GM23338 (cell line): ENCODE measurements around the gene SENP8. TPM values are rescaled to one million over a fixed set of nuclear protein-coding genes. Genes with fewer than 3 reads are reported as not detected.

Source experiments
- ATAC-seq: fragments of 200-7000 bp; cut with Tn5 transposase; 3 replicates; pipeline ENCODE4 v1.9.1; 2020
- DNase-seq: peaks from one replicate; pipeline ENCODE4 v3.0.0-alpha.2; 2015; ENCODE audit warnings: low spot score
- H2AFZ ChIP-seq: fragments of 200-600 bp; sonication (generic); 2 replicates; pipeline ENCODE4 v1.8.0; 2016; ENCODE audit warnings: antibody characterized with exemption, mild to moderate bottlenecking, moderate library complexity
- H3F3A ChIP-seq: fragments of 200-600 bp; sonication (generic); replicated peaks from 2 replicates; pipeline ENCODE4 v1.8.0; 2017; ENCODE audit warnings: antibody characterized with exemption, mixed run types, low read depth
- H3K27ac ChIP-seq: fragments of 200-600 bp; sonication (generic); 2 replicates; pipeline ENCODE4 v1.6.1; 2016; ENCODE audit warnings: low read depth
- H3K27me3 ChIP-seq: fragments of 200-600 bp; sonication (generic); 2 replicates; pipeline ENCODE4 v1.8.0; 2016; ENCODE audit warnings: mild to moderate bottlenecking, mixed run types, moderate library complexity; ENCODE audit not compliant: insufficient read depth
- H3K36me3 ChIP-seq: fragments of 200-600 bp; sonication (generic); 2 replicates; pipeline ENCODE4 v1.8.0; 2016; ENCODE audit warnings: mild to moderate bottlenecking; ENCODE audit not compliant: insufficient read depth
- H3K4me1 ChIP-seq: fragments of 200-600 bp; sonication (generic); 2 replicates; pipeline ENCODE4 v1.8.0; 2016; ENCODE audit warnings: mild to moderate bottlenecking, moderate library complexity; ENCODE audit not compliant: insufficient read depth
- H3K4me2 ChIP-seq: fragments of 200-600 bp; sonication (generic); 2 replicates; pipeline ENCODE4 v1.7.1; 2017; ENCODE audit warnings: mixed run types
- H3K4me3 ChIP-seq: fragments of 200-600 bp; sonication (generic); 2 replicates; pipeline ENCODE4 v1.6.1; 2016; ENCODE audit warnings: mixed run types
- H3K79me2 ChIP-seq: fragments of 200-600 bp; sonication (generic); replicated peaks from 2 replicates; pipeline ENCODE4 v1.8.0; 2017; ENCODE audit warnings: mild to moderate bottlenecking; ENCODE audit not compliant: insufficient read depth
- H3K9me2 ChIP-seq: fragments of 200-600 bp; sonication (generic); 2 replicates; pipeline ENCODE4 v1.8.0; 2017; ENCODE audit not compliant: insufficient read depth
- H4K20me1 ChIP-seq: fragments of 200-600 bp; sonication (generic); replicated peaks from 2 replicates; pipeline ENCODE4 v1.8.0; 2017; ENCODE audit warnings: mild to moderate bottlenecking; ENCODE audit not compliant: insufficient read depth
- H3K27ac Mint-ChIP-seq: 2 replicates; pipeline ENCODE4 v1.8.0; 2020; ENCODE audit warnings: inconsistent platforms, mild to moderate bottlenecking, moderate library complexity, mixed read lengths
- H3K27me3 Mint-ChIP-seq: 3 replicates; pipeline ENCODE4 v1.8.0; 2022; ENCODE audit warnings: low read depth, mild to moderate bottlenecking, moderate library complexity, mixed read lengths, inconsistent platforms; ENCODE audit not compliant: insufficient read depth, poor library complexity
- H3K36me3 Mint-ChIP-seq: 3 replicates; pipeline ENCODE4 v1.8.0; 2021; ENCODE audit warnings: low read depth, mild to moderate bottlenecking, inconsistent platforms, moderate library complexity, mixed read lengths
- H3K4me1 Mint-ChIP-seq: 3 replicates; pipeline ENCODE4 v1.8.0; 2020; ENCODE audit warnings: mild to moderate bottlenecking, inconsistent platforms, mixed read lengths
- H3K4me3 Mint-ChIP-seq: 3 replicates; pipeline ENCODE4 v1.8.0; 2021; ENCODE audit warnings: moderate library complexity, mild to moderate bottlenecking, inconsistent platforms, mixed read lengths
- H3K9me3 Mint-ChIP-seq: 3 replicates; pipeline ENCODE4 v1.8.0; 2020; ENCODE audit warnings: moderate library complexity, mild to moderate bottlenecking, inconsistent platforms, mixed read lengths
- CREB1 ChIP-seq: fragments of 250-450 bp; sonication (Bioruptor Pico); IDR thresholded peaks from 2 replicates; pipeline ENCODE4 v1.5.0; 2020; ENCODE audit warnings: low read depth, mild to moderate bottlenecking, moderate library complexity
- EZH2 ChIP-seq: fragments of 200-600 bp; sonication (generic); IDR thresholded peaks from one replicate; pipeline ENCODE4 v1.8.0; 2017; ENCODE audit warnings: antibody characterized with exemption, mild to moderate bottlenecking, low read depth; ENCODE audit not compliant: unreplicated experiment
- EZH2phosphoT487 ChIP-seq: fragments of 200-600 bp; sonication (generic); IDR thresholded peaks from one replicate; pipeline ENCODE4 v1.8.1; 2018; ENCODE audit warnings: antibody characterized with exemption; ENCODE audit not compliant: unreplicated experiment
- JUNB ChIP-seq: IDR thresholded peaks from one replicate; pipeline ENCODE4 v1.6.1; 2016; ENCODE audit warnings: antibody characterized with exemption; ENCODE audit not compliant: unreplicated experiment
- NANOG ChIP-seq: IDR thresholded peaks from 2 replicates; pipeline ENCODE4 v1.6.1; 2016; ENCODE audit warnings: antibody characterized with exemption, borderline replicate concordance
- POLR2AphosphoS5 ChIP-seq: IDR thresholded peaks from 2 replicates; pipeline ENCODE4 v1.6.1; 2016; ENCODE audit warnings: antibody characterized with exemption, low read depth
- STAT1 ChIP-seq: IDR thresholded peaks from one replicate; pipeline ENCODE4 v1.6.1; 2016; ENCODE audit warnings: antibody characterized with exemption; ENCODE audit not compliant: unreplicated experiment
- ZNF114 ChIP-seq: fragments of 250-450 bp; sonication (Bioruptor Pico); IDR thresholded peaks from 2 replicates; pipeline ENCODE4 v1.5.0; 2020; ENCODE audit warnings: mild to moderate bottlenecking, moderate library complexity
- ZNF331 ChIP-seq: fragments of 250-450 bp; sonication (Bioruptor Pico); IDR thresholded peaks from 2 replicates; pipeline ENCODE4 v1.5.0; 2020; ENCODE audit warnings: low read depth, mild to moderate bottlenecking, moderate library complexity
- polyA plus RNA-seq: library from polyadenylated mRNA; unstranded; fragments of >200 nt; fragmentation: Nextera tagmentation; extraction: Ambion mirVana; gene quantifications from 2 replicates; pipeline ENCODE4 v1.2.1, GENCODE V29; 2016
- total RNA-seq: library from RNA; depleted of rRNA; stranded (reverse); fragments of >200 nt; shearing (Covaris generic); gene quantifications from 2 replicates; pipeline ENCODE4 v1.2.3, GENCODE V29; 2014
- TF ChIP-seq, protein P1 (sequence below), 2 experiments: fragments of 200-600 bp in 1 of 2; sonication (generic) in 1 of 2; conservative IDR thresholded peaks; 2 replicates each; pipeline versions ENCODE4 v1.5.1 to v1.6.1; 2016 to 2017; ENCODE audit warnings: antibody characterized with exemption in 2 of 2, low read depth in 2 of 2, mild to moderate bottlenecking in 2 of 2, moderate library complexity in 1 of 2
- TF ChIP-seq, protein P2 (sequence below): IDR thresholded peaks from one replicate; pipeline ENCODE4 v1.6.1; 2018; ENCODE audit warnings: antibody characterized with exemption; ENCODE audit not compliant: unreplicated experiment
- TF ChIP-seq, protein P3 (sequence below): fragments of 250-450 bp; sonication (Bioruptor Pico); IDR thresholded peaks from 2 replicates; pipeline ENCODE4 v1.5.0; 2020; ENCODE audit warnings: mild to moderate bottlenecking, moderate library complexity
- TF ChIP-seq, protein P4 (sequence below): IDR thresholded peaks from 2 replicates; pipeline ENCODE4 v1.6.1; 2016; ENCODE audit warnings: antibody characterized with exemption

SENP8 gene
- total and polyA plus RNA-seq, 2 experiments from 2014 or later, result 3.1 to 7.7 TPM

DNA sequence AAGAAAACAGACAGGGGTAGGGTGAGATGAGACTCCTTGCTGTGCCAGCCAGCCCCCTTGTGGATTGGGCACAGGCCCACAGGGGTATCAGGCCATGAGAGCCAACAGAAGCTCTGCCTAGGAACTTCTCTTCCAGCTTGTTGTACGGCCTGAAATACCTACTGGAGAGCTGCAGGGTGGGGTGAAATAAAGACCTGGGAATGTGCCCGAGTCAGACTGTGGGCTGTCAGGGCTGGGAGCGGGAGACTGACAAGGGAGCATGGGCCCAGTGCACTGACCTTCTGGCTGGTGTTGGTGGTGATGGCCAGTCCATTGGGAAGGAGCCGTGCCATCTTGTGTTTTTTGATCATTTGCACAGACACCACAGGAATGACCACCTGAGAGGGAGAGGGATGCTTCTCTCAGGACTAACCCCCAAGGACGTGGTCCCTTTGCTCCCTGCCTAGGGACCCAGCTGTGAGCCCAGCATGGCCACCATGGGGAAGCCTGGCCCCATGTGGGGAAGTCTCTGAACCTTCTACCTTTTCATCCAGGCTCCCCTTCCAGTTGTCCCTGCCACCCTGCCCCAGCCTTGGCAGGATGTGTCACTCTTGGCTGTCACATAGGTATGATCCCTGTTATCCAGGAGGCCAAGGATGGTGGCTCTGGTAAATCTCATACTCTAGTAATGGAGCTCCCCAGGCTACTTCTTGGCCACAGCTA is 48.7 kb downstream of the SENP8 start:
- Mint-ChIP-seq H3K4me1 (peaks cover 7% of the 10 kb centered on the region), H3K36me3 (no peaks in the 10 kb centered on the region), H3K4me3 (no peak overlapping the region), H3K9me3 (no peaks in the 10 kb centered on the region), H3K27ac (no peak overlapping the region), H3K27me3 (peaks cover 4% of the 10 kb centered on the region)
- no peaks in the 10 kb centered on the region for H3K27me3 ChIP-seq
- H2AFZ ChIP-seq, result no peak overlapping the region
- no peak overlapping the region for H3K4me2 ChIP-seq
- DNase-seq (no peak), ATAC-seq (no peak)
- H3K4me1 ChIP-seq, result no peaks in the 10 kb centered on the region
- H3K27ac ChIP-seq, result no peak overlapping the region
- H3F3A ChIP-seq, result no peaks in the 10 kb centered on the region
- H3K4me3 ChIP-seq, result no peak overlapping the region
- no peaks in the 10 kb centered on the region for H4K20me1 ChIP-seq
- TF ChIP-seq JUNB (no peak), POLR2AphosphoS5 (no peak), EZH2phosphoT487 (no peak), EZH2 (no peak), NANOG (no peak), STAT1 (no peak), ZNF114 (CRISPR knock-in tag) (no peak), CREB1 (CRISPR knock-in tag) (no peak), ZNF331 (no peak)
- TF ChIP-seq, protein P1, sequence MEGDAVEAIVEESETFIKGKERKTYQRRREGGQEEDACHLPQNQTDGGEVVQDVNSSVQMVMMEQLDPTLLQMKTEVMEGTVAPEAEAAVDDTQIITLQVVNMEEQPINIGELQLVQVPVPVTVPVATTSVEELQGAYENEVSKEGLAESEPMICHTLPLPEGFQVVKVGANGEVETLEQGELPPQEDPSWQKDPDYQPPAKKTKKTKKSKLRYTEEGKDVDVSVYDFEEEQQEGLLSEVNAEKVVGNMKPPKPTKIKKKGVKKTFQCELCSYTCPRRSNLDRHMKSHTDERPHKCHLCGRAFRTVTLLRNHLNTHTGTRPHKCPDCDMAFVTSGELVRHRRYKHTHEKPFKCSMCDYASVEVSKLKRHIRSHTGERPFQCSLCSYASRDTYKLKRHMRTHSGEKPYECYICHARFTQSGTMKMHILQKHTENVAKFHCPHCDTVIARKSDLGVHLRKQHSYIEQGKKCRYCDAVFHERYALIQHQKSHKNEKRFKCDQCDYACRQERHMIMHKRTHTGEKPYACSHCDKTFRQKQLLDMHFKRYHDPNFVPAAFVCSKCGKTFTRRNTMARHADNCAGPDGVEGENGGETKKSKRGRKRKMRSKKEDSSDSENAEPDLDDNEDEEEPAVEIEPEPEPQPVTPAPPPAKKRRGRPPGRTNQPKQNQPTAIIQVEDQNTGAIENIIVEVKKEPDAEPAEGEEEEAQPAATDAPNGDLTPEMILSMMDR (conservative IDR thresholded peaks at IDR 0.05; ENCODE audit: low read depth in 2 of 2), result no peak
- TF ChIP-seq, protein P2, sequence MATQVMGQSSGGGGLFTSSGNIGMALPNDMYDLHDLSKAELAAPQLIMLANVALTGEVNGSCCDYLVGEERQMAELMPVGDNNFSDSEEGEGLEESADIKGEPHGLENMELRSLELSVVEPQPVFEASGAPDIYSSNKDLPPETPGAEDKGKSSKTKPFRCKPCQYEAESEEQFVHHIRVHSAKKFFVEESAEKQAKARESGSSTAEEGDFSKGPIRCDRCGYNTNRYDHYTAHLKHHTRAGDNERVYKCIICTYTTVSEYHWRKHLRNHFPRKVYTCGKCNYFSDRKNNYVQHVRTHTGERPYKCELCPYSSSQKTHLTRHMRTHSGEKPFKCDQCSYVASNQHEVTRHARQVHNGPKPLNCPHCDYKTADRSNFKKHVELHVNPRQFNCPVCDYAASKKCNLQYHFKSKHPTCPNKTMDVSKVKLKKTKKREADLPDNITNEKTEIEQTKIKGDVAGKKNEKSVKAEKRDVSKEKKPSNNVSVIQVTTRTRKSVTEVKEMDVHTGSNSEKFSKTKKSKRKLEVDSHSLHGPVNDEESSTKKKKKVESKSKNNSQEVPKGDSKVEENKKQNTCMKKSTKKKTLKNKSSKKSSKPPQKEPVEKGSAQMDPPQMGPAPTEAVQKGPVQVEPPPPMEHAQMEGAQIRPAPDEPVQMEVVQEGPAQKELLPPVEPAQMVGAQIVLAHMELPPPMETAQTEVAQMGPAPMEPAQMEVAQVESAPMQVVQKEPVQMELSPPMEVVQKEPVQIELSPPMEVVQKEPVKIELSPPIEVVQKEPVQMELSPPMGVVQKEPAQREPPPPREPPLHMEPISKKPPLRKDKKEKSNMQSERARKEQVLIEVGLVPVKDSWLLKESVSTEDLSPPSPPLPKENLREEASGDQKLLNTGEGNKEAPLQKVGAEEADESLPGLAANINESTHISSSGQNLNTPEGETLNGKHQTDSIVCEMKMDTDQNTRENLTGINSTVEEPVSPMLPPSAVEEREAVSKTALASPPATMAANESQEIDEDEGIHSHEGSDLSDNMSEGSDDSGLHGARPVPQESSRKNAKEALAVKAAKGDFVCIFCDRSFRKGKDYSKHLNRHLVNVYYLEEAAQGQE, result no peak
- TF ChIP-seq, protein P3, sequence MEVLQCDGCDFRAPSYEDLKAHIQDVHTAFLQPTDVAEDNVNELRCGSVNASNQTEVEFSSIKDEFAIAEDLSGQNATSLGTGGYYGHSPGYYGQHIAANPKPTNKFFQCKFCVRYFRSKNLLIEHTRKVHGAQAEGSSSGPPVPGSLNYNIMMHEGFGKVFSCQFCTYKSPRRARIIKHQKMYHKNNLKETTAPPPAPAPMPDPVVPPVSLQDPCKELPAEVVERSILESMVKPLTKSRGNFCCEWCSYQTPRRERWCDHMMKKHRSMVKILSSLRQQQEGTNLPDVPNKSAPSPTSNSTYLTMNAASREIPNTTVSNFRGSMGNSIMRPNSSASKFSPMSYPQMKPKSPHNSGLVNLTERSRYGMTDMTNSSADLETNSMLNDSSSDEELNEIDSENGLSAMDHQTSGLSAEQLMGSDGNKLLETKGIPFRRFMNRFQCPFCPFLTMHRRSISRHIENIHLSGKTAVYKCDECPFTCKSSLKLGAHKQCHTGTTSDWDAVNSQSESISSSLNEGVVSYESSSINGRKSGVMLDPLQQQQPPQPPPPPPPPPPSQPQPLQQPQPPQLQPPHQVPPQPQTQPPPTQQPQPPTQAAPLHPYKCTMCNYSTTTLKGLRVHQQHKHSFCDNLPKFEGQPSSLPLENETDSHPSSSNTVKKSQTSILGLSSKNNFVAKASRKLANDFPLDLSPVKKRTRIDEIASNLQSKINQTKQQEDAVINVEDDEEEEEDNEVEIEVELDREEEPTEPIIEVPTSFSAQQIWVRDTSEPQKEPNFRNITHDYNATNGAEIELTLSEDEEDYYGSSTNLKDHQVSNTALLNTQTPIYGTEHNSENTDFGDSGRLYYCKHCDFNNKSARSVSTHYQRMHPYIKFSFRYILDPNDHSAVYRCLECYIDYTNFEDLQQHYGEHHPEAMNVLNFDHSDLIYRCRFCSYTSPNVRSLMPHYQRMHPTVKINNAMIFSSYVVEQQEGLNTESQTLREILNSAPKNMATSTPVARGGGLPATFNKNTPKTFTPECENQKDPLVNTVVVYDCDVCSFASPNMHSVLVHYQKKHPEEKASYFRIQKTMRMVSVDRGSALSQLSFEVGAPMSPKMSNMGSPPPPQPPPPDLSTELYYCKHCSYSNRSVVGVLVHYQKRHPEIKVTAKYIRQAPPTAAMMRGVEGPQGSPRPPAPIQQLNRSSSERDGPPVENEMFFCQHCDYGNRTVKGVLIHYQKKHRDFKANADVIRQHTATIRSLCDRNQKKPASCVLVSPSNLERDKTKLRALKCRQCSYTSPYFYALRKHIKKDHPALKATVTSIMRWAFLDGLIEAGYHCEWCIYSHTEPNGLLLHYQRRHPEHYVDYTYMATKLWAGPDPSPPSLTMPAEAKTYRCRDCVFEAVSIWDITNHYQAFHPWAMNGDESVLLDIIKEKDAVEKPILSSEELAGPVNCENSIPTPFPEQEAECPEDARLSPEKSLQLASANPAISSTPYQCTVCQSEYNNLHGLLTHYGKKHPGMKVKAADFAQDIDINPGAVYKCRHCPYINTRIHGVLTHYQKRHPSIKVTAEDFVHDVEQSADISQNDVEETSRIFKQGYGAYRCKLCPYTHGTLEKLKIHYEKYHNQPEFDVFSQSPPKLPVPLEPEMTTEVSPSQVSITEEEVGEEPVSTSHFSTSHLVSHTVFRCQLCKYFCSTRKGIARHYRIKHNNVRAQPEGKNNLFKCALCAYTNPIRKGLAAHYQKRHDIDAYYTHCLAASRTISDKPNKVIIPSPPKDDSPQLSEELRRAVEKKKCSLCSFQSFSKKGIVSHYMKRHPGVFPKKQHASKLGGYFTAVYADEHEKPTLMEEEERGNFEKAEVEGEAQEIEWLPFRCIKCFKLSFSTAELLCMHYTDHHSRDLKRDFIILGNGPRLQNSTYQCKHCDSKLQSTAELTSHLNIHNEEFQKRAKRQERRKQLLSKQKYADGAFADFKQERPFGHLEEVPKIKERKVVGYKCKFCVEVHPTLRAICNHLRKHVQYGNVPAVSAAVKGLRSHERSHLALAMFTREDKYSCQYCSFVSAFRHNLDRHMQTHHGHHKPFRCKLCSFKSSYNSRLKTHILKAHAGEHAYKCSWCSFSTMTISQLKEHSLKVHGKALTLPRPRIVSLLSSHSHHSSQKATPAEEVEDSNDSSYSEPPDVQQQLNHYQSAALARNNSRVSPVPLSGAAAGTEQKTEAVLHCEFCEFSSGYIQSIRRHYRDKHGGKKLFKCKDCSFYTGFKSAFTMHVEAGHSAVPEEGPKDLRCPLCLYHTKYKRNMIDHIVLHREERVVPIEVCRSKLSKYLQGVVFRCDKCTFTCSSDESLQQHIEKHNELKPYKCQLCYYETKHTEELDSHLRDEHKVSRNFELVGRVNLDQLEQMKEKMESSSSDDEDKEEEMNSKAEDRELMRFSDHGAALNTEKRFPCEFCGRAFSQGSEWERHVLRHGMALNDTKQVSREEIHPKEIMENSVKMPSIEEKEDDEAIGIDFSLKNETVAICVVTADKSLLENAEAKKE (CRISPR knock-in tag), result no peak
- TF ChIP-seq, protein P4, sequence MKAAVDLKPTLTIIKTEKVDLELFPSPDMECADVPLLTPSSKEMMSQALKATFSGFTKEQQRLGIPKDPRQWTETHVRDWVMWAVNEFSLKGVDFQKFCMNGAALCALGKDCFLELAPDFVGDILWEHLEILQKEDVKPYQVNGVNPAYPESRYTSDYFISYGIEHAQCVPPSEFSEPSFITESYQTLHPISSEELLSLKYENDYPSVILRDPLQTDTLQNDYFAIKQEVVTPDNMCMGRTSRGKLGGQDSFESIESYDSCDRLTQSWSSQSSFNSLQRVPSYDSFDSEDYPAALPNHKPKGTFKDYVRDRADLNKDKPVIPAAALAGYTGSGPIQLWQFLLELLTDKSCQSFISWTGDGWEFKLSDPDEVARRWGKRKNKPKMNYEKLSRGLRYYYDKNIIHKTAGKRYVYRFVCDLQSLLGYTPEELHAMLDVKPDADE, result no peak
- H3K79me2 ChIP-seq, result no peaks in the 10 kb centered on the region
- H3K9me2 ChIP-seq, result 0 out of 2 replicates have a peak, but pooled peaks cover 4% of the 10 kb centered on the region
- H3K36me3 ChIP-seq, result no peaks in the 10 kb centered on the region
